Right atrium auricular region (tissue), 2 donors: ENCODE results near the gene PAFAH1B1. TPM values are rescaled to one million over a fixed set of nuclear protein-coding genes. Genes with fewer than 3 reads are reported as not detected.
"Not testable (repeated sequence)": the region's sequence is repeated elsewhere in the genome, so short reads cannot be mapped to it uniquely, and the experiment has no call there.

Experiments
- DNase-seq: peaks from one replicate; pipeline ENCODE4 v3.0.0-alpha.2; 2019; ENCODE audit warnings: low spot score
- H3K27ac ChIP-seq, 2 donors: fragments of 200-600 bp; sonication (generic); 1 replicate in 1 of 2; 2 replicates in 1 of 2; pipeline ENCODE4 v1.5.1; 2016 to 2019
- H3K27me3 ChIP-seq, 2 donors: fragments of 200-600 bp; sonication (generic); one replicate each; pipeline versions ENCODE4 v1.5.1 to v1.6.0; 2017 to 2019
- H3K36me3 ChIP-seq: fragments of 200-600 bp; sonication (generic); one replicate; pipeline ENCODE4 v1.5.1; 2016
- H3K4me1 ChIP-seq, 2 donors: fragments of 200-600 bp; sonication (generic); one replicate each; pipeline versions ENCODE4 v1.5.1 to v1.6.0; 2017 to 2019
- H3K4me3 ChIP-seq, 2 donors: fragments of 200-600 bp; sonication (generic); 1 replicate in 1 of 2; 2 replicates in 1 of 2; pipeline ENCODE4 v1.5.1; 2017 to 2019; ENCODE audit warnings: mild to moderate bottlenecking in 1 of 2, moderate library complexity in 1 of 2
- H3K9me3 ChIP-seq, 2 donors: fragments of 200-600 bp; sonication (generic); one replicate each; pipeline ENCODE4 v1.5.1; 2019
- CTCF ChIP-seq, 2 donors: fragments of 200-600 bp; sonication (generic); IDR thresholded peaks; one replicate each; pipeline ENCODE4 v1.5.1; 2019; ENCODE audit warnings: antibody characterized with exemption in 2 of 2
- total RNA-seq, 2 donors: library from RNA; depleted of rRNA; stranded (reverse); fragments of >200 nt; gene quantifications; one replicate each; pipeline ENCODE4 v1.1.0, GENCODE V29; 2016

The PAFAH1B1 gene
- total RNA-seq, 2 donors from 2014 or later, result 55.4 to 71.6 TPM

GRCh38 chr17:2636169-2636930 is 42.9 kb downstream of the PAFAH1B1 start:
- Histone ChIP-seq H3K27me3 (no peaks in the 10 kb centered on the region), H3K9me3 (no peaks in the 10 kb centered on the region), H3K4me1 (peaks cover 0 to 37% of the 10 kb centered on the region in 2 donors), H3K4me3 (no peak overlapping the region), H3K36me3 (peaks cover 18% of the 10 kb centered on the region), H3K27ac (no peak overlapping the region)
- no peak for TF ChIP-seq CTCF (IDR thresholded peaks at IDR 0.05)
- DNase-seq, result no peak

- no peak for DNase-seq
- no peaks in the 10 kb centered on the region for H3K27me3 ChIP-seq
- peaks cover 18% of the 10 kb centered on the region for H3K36me3 ChIP-seq
- no peak overlapping the region for H3K27ac ChIP-seq
- H3K4me1 ChIP-seq, result peaks cover 0 to 27% of the 10 kb centered on the region in 2 donors
- no peak for TF ChIP-seq CTCF (IDR thresholded peaks at IDR 0.05)
- H3K9me3 ChIP-seq, result no peaks in the 10 kb centered on the region
- no peak overlapping the region for H3K4me3 ChIP-seq
Measured at GRCh38 chr17:2637422-2637821, 44.0 kb downstream of the PAFAH1B1 start.

- no peak for DNase-seq
- no peaks in the 10 kb centered on the region for H3K9me3 ChIP-seq
- no peaks in the 10 kb centered on the region for H3K4me1 ChIP-seq
- no peak overlapping the region for H3K4me3 ChIP-seq
- peaks cover 6% of the 10 kb centered on the region for H3K36me3 ChIP-seq
- TF ChIP-seq CTCF (IDR thresholded peaks at IDR 0.05), result no peak
- H3K27ac ChIP-seq, result no peak overlapping the region
- no peaks in the 10 kb centered on the region for H3K27me3 ChIP-seq
Measured at GRCh38 chr17:2644971-2645370, 51.5 kb downstream of the PAFAH1B1 start.

GRCh38 chr17:2647957-2648356 is 54.5 kb downstream of the PAFAH1B1 start:
- no peak for DNase-seq
- Histone ChIP-seq H3K4me1 (no peaks in the 10 kb centered on the region), H3K27ac (no peak overlapping the region), H3K4me3 (no peak overlapping the region), H3K9me3 (no peaks in the 10 kb centered on the region), H3K36me3 (peaks cover 3% of the 10 kb centered on the region), H3K27me3 (no peaks in the 10 kb centered on the region)
- TF ChIP-seq CTCF (IDR thresholded peaks at IDR 0.05), result no peak

GRCh38 chr17:2649191-2649590 is 55.7 kb downstream of the PAFAH1B1 start:
- no peak for DNase-seq
- Histone ChIP-seq H3K9me3 (no peaks in the 10 kb centered on the region), H3K27me3 (no peaks in the 10 kb centered on the region), H3K36me3 (peaks cover 5% of the 10 kb centered on the region), H3K4me1 (no peaks in the 10 kb centered on the region), H3K4me3 (no peak overlapping the region), H3K27ac (no peak overlapping the region)
- no peak for TF ChIP-seq CTCF (IDR thresholded peaks at IDR 0.05)

- peaks cover 12% of the 10 kb centered on the region for H3K36me3 ChIP-seq
- not testable (repeated sequence) for H3K4me3 ChIP-seq, H3K27ac ChIP-seq, H3K27me3 ChIP-seq, DNase-seq, H3K9me3 ChIP-seq, H3K4me1 ChIP-seq
Measured at GRCh38 chr17:2652911-2653310, 59.5 kb downstream of the PAFAH1B1 start.
